Ishikawa (cell line): ENCODE measurements around the gene TM4SF1.

ENCODE experiments used
- CEBPB ChIP-seq: IDR thresholded peaks from 2 replicates; pipeline ENCODE4 v1.6.1; 2012
- CREB1 ChIP-seq: IDR thresholded peaks from 2 replicates; pipeline ENCODE4 v1.6.1; 2012; ENCODE audit warnings: low read depth
- EGR1 ChIP-seq: IDR thresholded peaks from 2 replicates; pipeline ENCODE4 v1.6.1; 2012
- EP300 ChIP-seq: IDR thresholded peaks from 2 replicates; pipeline ENCODE4 v1.6.1; 2012; ENCODE audit warnings: borderline replicate concordance
- FOXM1 ChIP-seq: IDR thresholded peaks from 2 replicates; pipeline ENCODE4 v1.6.1; 2012; ENCODE audit warnings: low read depth, borderline replicate concordance
- MAX ChIP-seq: IDR thresholded peaks from 2 replicates; pipeline ENCODE4 v1.6.1; 2012
- NFIC ChIP-seq: IDR thresholded peaks from 2 replicates; pipeline ENCODE4 v1.6.1; 2012
- RAD21 ChIP-seq: IDR thresholded peaks from 2 replicates; pipeline ENCODE4 v1.6.1; 2012; ENCODE audit warnings: low read depth
- REST ChIP-seq: IDR thresholded peaks from 2 replicates; pipeline ENCODE4 v1.6.1; 2012; ENCODE audit warnings: low read depth, mild to moderate bottlenecking
- TAF1 ChIP-seq: IDR thresholded peaks from 2 replicates; pipeline ENCODE4 v1.6.1; 2012; ENCODE audit warnings: low read depth, mild to moderate bottlenecking
- TCF12 ChIP-seq: IDR thresholded peaks from 2 replicates; pipeline ENCODE4 v1.6.1; 2012; ENCODE audit warnings: low read depth
- TEAD4 ChIP-seq: IDR thresholded peaks from 2 replicates; pipeline ENCODE4 v1.6.1; 2012
- USF1 ChIP-seq: IDR thresholded peaks from 2 replicates; pipeline ENCODE4 v1.6.1; 2012
- YY1 ChIP-seq: IDR thresholded peaks from 2 replicates; pipeline ENCODE4 v1.6.1; 2012; ENCODE audit warnings: low read depth
- ZBTB7A ChIP-seq: IDR thresholded peaks from 2 replicates; pipeline ENCODE4 v1.6.1; 2012; ENCODE audit warnings: low read depth

TM4SF1 gene

GRCh38 chr3:149402481-149402880 is 25.0 kb upstream of the TM4SF1 start:
- TF ChIP-seq ZBTB7A (no peak), CREB1 (no peak), CEBPB (no peak), EP300 (no peak), MAX (no peak), USF1 (no peak), EGR1 (no peak)

- no peak for TF ChIP-seq MAX
- TF ChIP-seq ZBTB7A = no peak
- no peak for TF ChIP-seq TAF1
- TF ChIP-seq TCF12 = no peak
- no peak for TF ChIP-seq EGR1
- no peak for TF ChIP-seq NFIC
- no peak for TF ChIP-seq USF1
- no peak for TF ChIP-seq YY1
- TF ChIP-seq REST = no peak
- no peak for TF ChIP-seq CREB1
- no peak for TF ChIP-seq EP300
- no peak for TF ChIP-seq FOXM1
- no peak for TF ChIP-seq CEBPB
- no peak for TF ChIP-seq RAD21
- no peak for TF ChIP-seq TEAD4
Observed at GRCh38 chr3:149401926-149402310, 24.5 kb upstream of the TM4SF1 start.

- TF ChIP-seq CREB1 (no peak), FOXM1 (no peak), TCF12 (no peak), TEAD4 (no peak), ZBTB7A (no peak), TAF1 (no peak), MAX (no peak), RAD21 (no peak), USF1 (no peak), YY1 (no peak), EP300 (no peak), REST (no peak), NFIC (no peak), CEBPB (no peak), EGR1 (no peak)
Observed at GRCh38 chr3:149401212-149401925, 23.9 kb upstream of the TM4SF1 start.

GRCh38 chr3:149400645-149401044 is 23.2 kb upstream of the TM4SF1 start:
- no peak for TF ChIP-seq CEBPB
- TF ChIP-seq FOXM1 = no peak
- TF ChIP-seq EP300 = no peak
- no peak for TF ChIP-seq TEAD4
- no peak for TF ChIP-seq REST
- TF ChIP-seq YY1 = no peak
- no peak for TF ChIP-seq RAD21
- no peak for TF ChIP-seq TCF12
